GM23338 (cell line): Measurements from ENCODE around the gene TXNL4A. TPM values are rescaled to one million over a fixed set of nuclear protein-coding genes. Genes with fewer than 3 reads are reported as not detected.

Experiments
- ATAC-seq: fragments of 200-7000 bp; cut with Tn5 transposase; 3 replicates; pipeline ENCODE4 v1.9.1; 2020
- DNase-seq: peaks from one replicate; pipeline ENCODE4 v3.0.0-alpha.2; 2015; ENCODE audit warnings: low spot score
- H2AFZ ChIP-seq: fragments of 200-600 bp; sonication (generic); 2 replicates; pipeline ENCODE4 v1.8.0; 2016; ENCODE audit warnings: antibody characterized with exemption, mild to moderate bottlenecking, moderate library complexity
- H3F3A ChIP-seq: fragments of 200-600 bp; sonication (generic); replicated peaks from 2 replicates; pipeline ENCODE4 v1.8.0; 2017; ENCODE audit warnings: antibody characterized with exemption, mixed run types, low read depth
- H3K27ac ChIP-seq: fragments of 200-600 bp; sonication (generic); 2 replicates; pipeline ENCODE4 v1.6.1; 2016; ENCODE audit warnings: low read depth
- H3K27me3 ChIP-seq: fragments of 200-600 bp; sonication (generic); 2 replicates; pipeline ENCODE4 v1.8.0; 2016; ENCODE audit warnings: mild to moderate bottlenecking, mixed run types, moderate library complexity; ENCODE audit not compliant: insufficient read depth
- H3K36me3 ChIP-seq: fragments of 200-600 bp; sonication (generic); 2 replicates; pipeline ENCODE4 v1.8.0; 2016; ENCODE audit warnings: mild to moderate bottlenecking; ENCODE audit not compliant: insufficient read depth
- H3K4me1 ChIP-seq: fragments of 200-600 bp; sonication (generic); 2 replicates; pipeline ENCODE4 v1.8.0; 2016; ENCODE audit warnings: mild to moderate bottlenecking, moderate library complexity; ENCODE audit not compliant: insufficient read depth
- H3K4me2 ChIP-seq: fragments of 200-600 bp; sonication (generic); 2 replicates; pipeline ENCODE4 v1.7.1; 2017; ENCODE audit warnings: mixed run types
- H3K4me3 ChIP-seq: fragments of 200-600 bp; sonication (generic); 2 replicates; pipeline ENCODE4 v1.6.1; 2016; ENCODE audit warnings: mixed run types
- H3K79me2 ChIP-seq: fragments of 200-600 bp; sonication (generic); replicated peaks from 2 replicates; pipeline ENCODE4 v1.8.0; 2017; ENCODE audit warnings: mild to moderate bottlenecking; ENCODE audit not compliant: insufficient read depth
- H3K9me2 ChIP-seq: fragments of 200-600 bp; sonication (generic); 2 replicates; pipeline ENCODE4 v1.8.0; 2017; ENCODE audit not compliant: insufficient read depth
- H4K20me1 ChIP-seq: fragments of 200-600 bp; sonication (generic); replicated peaks from 2 replicates; pipeline ENCODE4 v1.8.0; 2017; ENCODE audit warnings: mild to moderate bottlenecking; ENCODE audit not compliant: insufficient read depth
- H3K27ac Mint-ChIP-seq: 2 replicates; pipeline ENCODE4 v1.8.0; 2020; ENCODE audit warnings: inconsistent platforms, mild to moderate bottlenecking, moderate library complexity, mixed read lengths
- H3K27me3 Mint-ChIP-seq: 3 replicates; pipeline ENCODE4 v1.8.0; 2022; ENCODE audit warnings: low read depth, mild to moderate bottlenecking, moderate library complexity, mixed read lengths, inconsistent platforms; ENCODE audit not compliant: insufficient read depth, poor library complexity
- H3K36me3 Mint-ChIP-seq: 3 replicates; pipeline ENCODE4 v1.8.0; 2021; ENCODE audit warnings: low read depth, mild to moderate bottlenecking, inconsistent platforms, moderate library complexity, mixed read lengths
- H3K4me1 Mint-ChIP-seq: 3 replicates; pipeline ENCODE4 v1.8.0; 2020; ENCODE audit warnings: mild to moderate bottlenecking, inconsistent platforms, mixed read lengths
- H3K4me3 Mint-ChIP-seq: 3 replicates; pipeline ENCODE4 v1.8.0; 2021; ENCODE audit warnings: moderate library complexity, mild to moderate bottlenecking, inconsistent platforms, mixed read lengths
- H3K9me3 Mint-ChIP-seq: 3 replicates; pipeline ENCODE4 v1.8.0; 2020; ENCODE audit warnings: moderate library complexity, mild to moderate bottlenecking, inconsistent platforms, mixed read lengths
- CREB1 ChIP-seq: fragments of 250-450 bp; sonication (Bioruptor Pico); IDR thresholded peaks from 2 replicates; pipeline ENCODE4 v1.5.0; 2020; ENCODE audit warnings: low read depth, mild to moderate bottlenecking, moderate library complexity
- EZH2 ChIP-seq: fragments of 200-600 bp; sonication (generic); IDR thresholded peaks from one replicate; pipeline ENCODE4 v1.8.0; 2017; ENCODE audit warnings: antibody characterized with exemption, mild to moderate bottlenecking, low read depth; ENCODE audit not compliant: unreplicated experiment
- EZH2phosphoT487 ChIP-seq: fragments of 200-600 bp; sonication (generic); IDR thresholded peaks from one replicate; pipeline ENCODE4 v1.8.1; 2018; ENCODE audit warnings: antibody characterized with exemption; ENCODE audit not compliant: unreplicated experiment
- JUNB ChIP-seq: IDR thresholded peaks from one replicate; pipeline ENCODE4 v1.6.1; 2016; ENCODE audit warnings: antibody characterized with exemption; ENCODE audit not compliant: unreplicated experiment
- NANOG ChIP-seq: IDR thresholded peaks from 2 replicates; pipeline ENCODE4 v1.6.1; 2016; ENCODE audit warnings: antibody characterized with exemption, borderline replicate concordance
- POLR2AphosphoS5 ChIP-seq: IDR thresholded peaks from 2 replicates; pipeline ENCODE4 v1.6.1; 2016; ENCODE audit warnings: antibody characterized with exemption, low read depth
- STAT1 ChIP-seq: IDR thresholded peaks from one replicate; pipeline ENCODE4 v1.6.1; 2016; ENCODE audit warnings: antibody characterized with exemption; ENCODE audit not compliant: unreplicated experiment
- ZNF114 ChIP-seq: fragments of 250-450 bp; sonication (Bioruptor Pico); IDR thresholded peaks from 2 replicates; pipeline ENCODE4 v1.5.0; 2020; ENCODE audit warnings: mild to moderate bottlenecking, moderate library complexity
- ZNF331 ChIP-seq: fragments of 250-450 bp; sonication (Bioruptor Pico); IDR thresholded peaks from 2 replicates; pipeline ENCODE4 v1.5.0; 2020; ENCODE audit warnings: low read depth, mild to moderate bottlenecking, moderate library complexity
- polyA plus RNA-seq: library from polyadenylated mRNA; unstranded; fragments of >200 nt; fragmentation: Nextera tagmentation; extraction: Ambion mirVana; gene quantifications from 2 replicates; pipeline ENCODE4 v1.2.1, GENCODE V29; 2016
- total RNA-seq: library from RNA; depleted of rRNA; stranded (reverse); fragments of >200 nt; shearing (Covaris generic); gene quantifications from 2 replicates; pipeline ENCODE4 v1.2.3, GENCODE V29; 2014
- TF ChIP-seq, protein P1 (sequence below): IDR thresholded peaks from 2 replicates; pipeline ENCODE4 v1.6.1; 2016; ENCODE audit warnings: antibody characterized with exemption
- TF ChIP-seq, protein P2 (sequence below): IDR thresholded peaks from one replicate; pipeline ENCODE4 v1.6.1; 2018; ENCODE audit warnings: antibody characterized with exemption; ENCODE audit not compliant: unreplicated experiment
- TF ChIP-seq, protein P3 (sequence below): fragments of 250-450 bp; sonication (Bioruptor Pico); IDR thresholded peaks from 2 replicates; pipeline ENCODE4 v1.5.0; 2020; ENCODE audit warnings: mild to moderate bottlenecking, moderate library complexity
- TF ChIP-seq, protein P4 (sequence below), 2 experiments: fragments of 200-600 bp in 1 of 2; sonication (generic) in 1 of 2; conservative IDR thresholded peaks; 2 replicates each; pipeline versions ENCODE4 v1.5.1 to v1.6.1; 2016 to 2017; ENCODE audit warnings: antibody characterized with exemption in 2 of 2, low read depth in 2 of 2, mild to moderate bottlenecking in 2 of 2, moderate library complexity in 1 of 2

TXNL4A gene
- total and polyA plus RNA-seq, 2 experiments from 2014 or later: 51.0 to 271 TPM

DNA sequence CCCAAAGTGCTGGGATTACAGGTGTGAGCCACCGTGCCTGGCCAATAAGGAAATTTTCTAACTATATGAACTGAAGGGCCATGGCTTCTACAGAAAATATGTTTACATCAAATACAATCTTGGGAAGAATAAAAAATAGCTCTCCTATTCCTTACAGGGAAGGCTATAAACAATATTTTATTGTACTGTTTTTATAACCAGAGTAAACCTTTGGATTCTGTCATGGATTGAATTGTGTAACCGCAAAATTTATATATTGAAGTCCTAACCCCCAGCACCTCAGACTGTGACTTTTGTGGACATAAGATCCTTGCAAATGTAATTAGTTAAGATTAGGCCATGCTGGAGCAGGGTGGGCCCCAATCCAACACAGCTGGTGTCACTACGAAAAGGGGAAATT is 15.6 kb downstream of the TXNL4A start:
- Mint-ChIP-seq H3K9me3 (no peaks in the 10 kb centered on the region), H3K36me3 (peaks cover 56% of the 10 kb centered on the region), H3K27me3 (peaks cover 6% of the 10 kb centered on the region), H3K27ac (no peak overlapping the region), H3K4me3 (no peak overlapping the region), H3K4me1 (no peaks in the 10 kb centered on the region)
- no peaks in the 10 kb centered on the region for H3K27me3 ChIP-seq
- H3K36me3 ChIP-seq: peaks cover 14% of the 10 kb centered on the region; the same call in 1 of the 2 replicates
- peaks cover 19% of the 10 kb centered on the region for H4K20me1 ChIP-seq
- H3K79me2 ChIP-seq: peaks cover 46% of the 10 kb centered on the region
- DNase-seq (no peak), ATAC-seq (no peak)
- H3K4me1 ChIP-seq: no peaks in the 10 kb centered on the region
- H2AFZ ChIP-seq: no peak overlapping the region
- no peak overlapping the region for H3K27ac ChIP-seq
- no peaks in the 10 kb centered on the region for H3K9me2 ChIP-seq
- no peaks in the 10 kb centered on the region for H3F3A ChIP-seq
- H3K4me3 ChIP-seq: no peak overlapping the region
- no peak for TF ChIP-seq JUNB
- no peak for TF ChIP-seq ZNF331 (CRISPR knock-in tag)
- TF ChIP-seq, protein P1, sequence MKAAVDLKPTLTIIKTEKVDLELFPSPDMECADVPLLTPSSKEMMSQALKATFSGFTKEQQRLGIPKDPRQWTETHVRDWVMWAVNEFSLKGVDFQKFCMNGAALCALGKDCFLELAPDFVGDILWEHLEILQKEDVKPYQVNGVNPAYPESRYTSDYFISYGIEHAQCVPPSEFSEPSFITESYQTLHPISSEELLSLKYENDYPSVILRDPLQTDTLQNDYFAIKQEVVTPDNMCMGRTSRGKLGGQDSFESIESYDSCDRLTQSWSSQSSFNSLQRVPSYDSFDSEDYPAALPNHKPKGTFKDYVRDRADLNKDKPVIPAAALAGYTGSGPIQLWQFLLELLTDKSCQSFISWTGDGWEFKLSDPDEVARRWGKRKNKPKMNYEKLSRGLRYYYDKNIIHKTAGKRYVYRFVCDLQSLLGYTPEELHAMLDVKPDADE: no peak
- TF ChIP-seq, protein P2, sequence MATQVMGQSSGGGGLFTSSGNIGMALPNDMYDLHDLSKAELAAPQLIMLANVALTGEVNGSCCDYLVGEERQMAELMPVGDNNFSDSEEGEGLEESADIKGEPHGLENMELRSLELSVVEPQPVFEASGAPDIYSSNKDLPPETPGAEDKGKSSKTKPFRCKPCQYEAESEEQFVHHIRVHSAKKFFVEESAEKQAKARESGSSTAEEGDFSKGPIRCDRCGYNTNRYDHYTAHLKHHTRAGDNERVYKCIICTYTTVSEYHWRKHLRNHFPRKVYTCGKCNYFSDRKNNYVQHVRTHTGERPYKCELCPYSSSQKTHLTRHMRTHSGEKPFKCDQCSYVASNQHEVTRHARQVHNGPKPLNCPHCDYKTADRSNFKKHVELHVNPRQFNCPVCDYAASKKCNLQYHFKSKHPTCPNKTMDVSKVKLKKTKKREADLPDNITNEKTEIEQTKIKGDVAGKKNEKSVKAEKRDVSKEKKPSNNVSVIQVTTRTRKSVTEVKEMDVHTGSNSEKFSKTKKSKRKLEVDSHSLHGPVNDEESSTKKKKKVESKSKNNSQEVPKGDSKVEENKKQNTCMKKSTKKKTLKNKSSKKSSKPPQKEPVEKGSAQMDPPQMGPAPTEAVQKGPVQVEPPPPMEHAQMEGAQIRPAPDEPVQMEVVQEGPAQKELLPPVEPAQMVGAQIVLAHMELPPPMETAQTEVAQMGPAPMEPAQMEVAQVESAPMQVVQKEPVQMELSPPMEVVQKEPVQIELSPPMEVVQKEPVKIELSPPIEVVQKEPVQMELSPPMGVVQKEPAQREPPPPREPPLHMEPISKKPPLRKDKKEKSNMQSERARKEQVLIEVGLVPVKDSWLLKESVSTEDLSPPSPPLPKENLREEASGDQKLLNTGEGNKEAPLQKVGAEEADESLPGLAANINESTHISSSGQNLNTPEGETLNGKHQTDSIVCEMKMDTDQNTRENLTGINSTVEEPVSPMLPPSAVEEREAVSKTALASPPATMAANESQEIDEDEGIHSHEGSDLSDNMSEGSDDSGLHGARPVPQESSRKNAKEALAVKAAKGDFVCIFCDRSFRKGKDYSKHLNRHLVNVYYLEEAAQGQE: no peak
- TF ChIP-seq CREB1 (CRISPR knock-in tag): no peak
- no peak for TF ChIP-seq STAT1
- TF ChIP-seq NANOG: no peak
- TF ChIP-seq EZH2phosphoT487: no peak
- no peak for TF ChIP-seq EZH2
- TF ChIP-seq POLR2AphosphoS5: no peak
- TF ChIP-seq, protein P3, sequence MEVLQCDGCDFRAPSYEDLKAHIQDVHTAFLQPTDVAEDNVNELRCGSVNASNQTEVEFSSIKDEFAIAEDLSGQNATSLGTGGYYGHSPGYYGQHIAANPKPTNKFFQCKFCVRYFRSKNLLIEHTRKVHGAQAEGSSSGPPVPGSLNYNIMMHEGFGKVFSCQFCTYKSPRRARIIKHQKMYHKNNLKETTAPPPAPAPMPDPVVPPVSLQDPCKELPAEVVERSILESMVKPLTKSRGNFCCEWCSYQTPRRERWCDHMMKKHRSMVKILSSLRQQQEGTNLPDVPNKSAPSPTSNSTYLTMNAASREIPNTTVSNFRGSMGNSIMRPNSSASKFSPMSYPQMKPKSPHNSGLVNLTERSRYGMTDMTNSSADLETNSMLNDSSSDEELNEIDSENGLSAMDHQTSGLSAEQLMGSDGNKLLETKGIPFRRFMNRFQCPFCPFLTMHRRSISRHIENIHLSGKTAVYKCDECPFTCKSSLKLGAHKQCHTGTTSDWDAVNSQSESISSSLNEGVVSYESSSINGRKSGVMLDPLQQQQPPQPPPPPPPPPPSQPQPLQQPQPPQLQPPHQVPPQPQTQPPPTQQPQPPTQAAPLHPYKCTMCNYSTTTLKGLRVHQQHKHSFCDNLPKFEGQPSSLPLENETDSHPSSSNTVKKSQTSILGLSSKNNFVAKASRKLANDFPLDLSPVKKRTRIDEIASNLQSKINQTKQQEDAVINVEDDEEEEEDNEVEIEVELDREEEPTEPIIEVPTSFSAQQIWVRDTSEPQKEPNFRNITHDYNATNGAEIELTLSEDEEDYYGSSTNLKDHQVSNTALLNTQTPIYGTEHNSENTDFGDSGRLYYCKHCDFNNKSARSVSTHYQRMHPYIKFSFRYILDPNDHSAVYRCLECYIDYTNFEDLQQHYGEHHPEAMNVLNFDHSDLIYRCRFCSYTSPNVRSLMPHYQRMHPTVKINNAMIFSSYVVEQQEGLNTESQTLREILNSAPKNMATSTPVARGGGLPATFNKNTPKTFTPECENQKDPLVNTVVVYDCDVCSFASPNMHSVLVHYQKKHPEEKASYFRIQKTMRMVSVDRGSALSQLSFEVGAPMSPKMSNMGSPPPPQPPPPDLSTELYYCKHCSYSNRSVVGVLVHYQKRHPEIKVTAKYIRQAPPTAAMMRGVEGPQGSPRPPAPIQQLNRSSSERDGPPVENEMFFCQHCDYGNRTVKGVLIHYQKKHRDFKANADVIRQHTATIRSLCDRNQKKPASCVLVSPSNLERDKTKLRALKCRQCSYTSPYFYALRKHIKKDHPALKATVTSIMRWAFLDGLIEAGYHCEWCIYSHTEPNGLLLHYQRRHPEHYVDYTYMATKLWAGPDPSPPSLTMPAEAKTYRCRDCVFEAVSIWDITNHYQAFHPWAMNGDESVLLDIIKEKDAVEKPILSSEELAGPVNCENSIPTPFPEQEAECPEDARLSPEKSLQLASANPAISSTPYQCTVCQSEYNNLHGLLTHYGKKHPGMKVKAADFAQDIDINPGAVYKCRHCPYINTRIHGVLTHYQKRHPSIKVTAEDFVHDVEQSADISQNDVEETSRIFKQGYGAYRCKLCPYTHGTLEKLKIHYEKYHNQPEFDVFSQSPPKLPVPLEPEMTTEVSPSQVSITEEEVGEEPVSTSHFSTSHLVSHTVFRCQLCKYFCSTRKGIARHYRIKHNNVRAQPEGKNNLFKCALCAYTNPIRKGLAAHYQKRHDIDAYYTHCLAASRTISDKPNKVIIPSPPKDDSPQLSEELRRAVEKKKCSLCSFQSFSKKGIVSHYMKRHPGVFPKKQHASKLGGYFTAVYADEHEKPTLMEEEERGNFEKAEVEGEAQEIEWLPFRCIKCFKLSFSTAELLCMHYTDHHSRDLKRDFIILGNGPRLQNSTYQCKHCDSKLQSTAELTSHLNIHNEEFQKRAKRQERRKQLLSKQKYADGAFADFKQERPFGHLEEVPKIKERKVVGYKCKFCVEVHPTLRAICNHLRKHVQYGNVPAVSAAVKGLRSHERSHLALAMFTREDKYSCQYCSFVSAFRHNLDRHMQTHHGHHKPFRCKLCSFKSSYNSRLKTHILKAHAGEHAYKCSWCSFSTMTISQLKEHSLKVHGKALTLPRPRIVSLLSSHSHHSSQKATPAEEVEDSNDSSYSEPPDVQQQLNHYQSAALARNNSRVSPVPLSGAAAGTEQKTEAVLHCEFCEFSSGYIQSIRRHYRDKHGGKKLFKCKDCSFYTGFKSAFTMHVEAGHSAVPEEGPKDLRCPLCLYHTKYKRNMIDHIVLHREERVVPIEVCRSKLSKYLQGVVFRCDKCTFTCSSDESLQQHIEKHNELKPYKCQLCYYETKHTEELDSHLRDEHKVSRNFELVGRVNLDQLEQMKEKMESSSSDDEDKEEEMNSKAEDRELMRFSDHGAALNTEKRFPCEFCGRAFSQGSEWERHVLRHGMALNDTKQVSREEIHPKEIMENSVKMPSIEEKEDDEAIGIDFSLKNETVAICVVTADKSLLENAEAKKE (CRISPR knock-in tag): no peak
- TF ChIP-seq, protein P4, sequence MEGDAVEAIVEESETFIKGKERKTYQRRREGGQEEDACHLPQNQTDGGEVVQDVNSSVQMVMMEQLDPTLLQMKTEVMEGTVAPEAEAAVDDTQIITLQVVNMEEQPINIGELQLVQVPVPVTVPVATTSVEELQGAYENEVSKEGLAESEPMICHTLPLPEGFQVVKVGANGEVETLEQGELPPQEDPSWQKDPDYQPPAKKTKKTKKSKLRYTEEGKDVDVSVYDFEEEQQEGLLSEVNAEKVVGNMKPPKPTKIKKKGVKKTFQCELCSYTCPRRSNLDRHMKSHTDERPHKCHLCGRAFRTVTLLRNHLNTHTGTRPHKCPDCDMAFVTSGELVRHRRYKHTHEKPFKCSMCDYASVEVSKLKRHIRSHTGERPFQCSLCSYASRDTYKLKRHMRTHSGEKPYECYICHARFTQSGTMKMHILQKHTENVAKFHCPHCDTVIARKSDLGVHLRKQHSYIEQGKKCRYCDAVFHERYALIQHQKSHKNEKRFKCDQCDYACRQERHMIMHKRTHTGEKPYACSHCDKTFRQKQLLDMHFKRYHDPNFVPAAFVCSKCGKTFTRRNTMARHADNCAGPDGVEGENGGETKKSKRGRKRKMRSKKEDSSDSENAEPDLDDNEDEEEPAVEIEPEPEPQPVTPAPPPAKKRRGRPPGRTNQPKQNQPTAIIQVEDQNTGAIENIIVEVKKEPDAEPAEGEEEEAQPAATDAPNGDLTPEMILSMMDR (conservative IDR thresholded peaks at IDR 0.05; ENCODE audit: low read depth in 2 of 2): no peak
- TF ChIP-seq ZNF114 (CRISPR knock-in tag): no peak
- no peak overlapping the region for H3K4me2 ChIP-seq
